Body of pancreas (tissue), 4 donors: ENCODE measurements around the gene LRWD1. TPM values are rescaled to one million over a fixed set of nuclear protein-coding genes. Genes with fewer than 3 reads are reported as not detected.
"Not testable (repeated sequence)": the region's sequence is repeated elsewhere in the genome, so short reads cannot be mapped to it uniquely, and the experiment has no call there.

Source experiments
- ATAC-seq: fragments of 150-250 bp; one replicate; pipeline ENCODE4 v1.9.1; 2016
- DNase-seq, 4 donors: peaks; one replicate each; pipeline ENCODE4 v3.0.0-alpha.2; 2019
- H3K27ac ChIP-seq, 4 donors: fragments of 200-600 bp; sonication (generic); 1 replicate in 3 of 4; 2 replicates in 1 of 4; pipeline versions ENCODE4 v1.5.1 to v1.6.1; 2016 to 2019; ENCODE audit warnings: mild to moderate bottlenecking in 1 of 4, mixed read lengths in 1 of 4, moderate library complexity in 1 of 4
- H3K27me3 ChIP-seq, 2 donors: fragments of 200-600 bp; sonication (generic); one replicate each; pipeline ENCODE4 v1.6.0; 2016; ENCODE audit warnings: mild to moderate bottlenecking in 1 of 2
- H3K36me3 ChIP-seq, 2 donors: fragments of 200-600 bp; sonication (generic); replicated peaks in 1 of 2; 2 replicates each; pipeline ENCODE4 v1.5.1; 2016; ENCODE audit warnings: low read depth in 2 of 2; ENCODE audit not compliant: insufficient read depth in 1 of 2
- H3K4me1 ChIP-seq: fragments of 200-600 bp; sonication (generic); one replicate; pipeline ENCODE4 v1.6.0; 2016
- H3K4me3 ChIP-seq, 2 donors: fragments of 200-600 bp; sonication (generic); 1 replicate in 1 of 2; 2 replicates in 1 of 2; pipeline ENCODE4 v1.5.1; 2016 to 2019
- H3K9me3 ChIP-seq, 3 donors: fragments of 200-600 bp; sonication (generic); 1 replicate in 2 of 3; 2 replicates in 1 of 3; pipeline ENCODE4 v1.5.1; 2016
- CTCF ChIP-seq, 7 experiments: fragments of 450-650 bp in 4 of 7; fragments of 200-600 bp in 3 of 7; sonication (generic) in 3 of 7; IDR thresholded peaks; one replicate each; pipeline ENCODE4 v1.5.1; 2016 to 2019; ENCODE audit warnings: antibody characterized with exemption in 7 of 7
- POLR2A ChIP-seq, 3 donors: fragments of 450-650 bp; IDR thresholded peaks; one replicate each; pipeline ENCODE4 v1.6.1; 2016; ENCODE audit warnings: antibody characterized with exemption in 3 of 3, mild to moderate bottlenecking in 2 of 3
- WGBS, 2 donors: methylation state at CpG; one replicate each; pipeline ENCODE4 v1.1.5; 2017; 5-methylcytosine and 5-hydroxymethylcytosine counted together
- intact Hi-C: fragments of 100-400 bp; cut with DNase I; formaldehyde crosslinking; loops from one replicate; pipeline ENCODE4 v1.15.1; 2023
- total RNA-seq, 2 donors: library from RNA; depleted of rRNA; stranded (reverse); fragments of >200 nt; gene quantifications; one replicate each; pipeline ENCODE4 v1.1.0, GENCODE V29; 2016

LRWD1 gene
- total RNA-seq, 2 donors from 2014 or later = 13.7 to 27.4 TPM

GRCh38 chr7:102478314-102479208 is 13.8 kb downstream of the LRWD1 start, which contains the start of gene POLR2J:
Gene POLR2J, minus strand, starts transcription at chr7:102478922. Its CDS starts 62 bp downstream, at chr7:102478860.
- H3K4me1 ChIP-seq, intact Hi-C loops, H3K27me3 ChIP-seq, H3K9me3 ChIP-seq, H3K36me3 ChIP-seq: not testable (repeated sequence)
- peak within 1 kb of the TSS in 3 of 4 donors; percentile 30 to 68 (median 54) for H3K27ac ChIP-seq
- TF ChIP-seq CTCF (IDR thresholded peaks at IDR 0.05) = peak in 6 of 7 experiments; percentile 26 to 76 (median 45)
- peak in 2 of 3 donors; percentile 25 to 72 for TF ChIP-seq POLR2A (IDR thresholded peaks at IDR 0.05)
- ATAC-seq (peak; percentile 92), DNase-seq (peak; percentile 68 to 93 (median 90))
- peak within 1 kb of the TSS in 1 of 2 donors; percentile 34 for H3K4me3 ChIP-seq
- WGBS, 2 donors = 0% methylated on average over 49 of the region's 72 CpGs; no CpG with 5 or more reads in 1 of the 2 donors

- intact Hi-C loops, H3K36me3 ChIP-seq, DNase-seq, H3K27ac ChIP-seq, H3K4me3 ChIP-seq, H3K9me3 ChIP-seq, H3K4me1 ChIP-seq, H3K27me3 ChIP-seq: not testable (repeated sequence)
- no CpG with 5 or more reads among the region's 10 CpGs for WGBS, 2 donors
- ATAC-seq = peak; percentile 4
Measured at GRCh38 chr7:102479209-102479584, 14.4 kb downstream of the LRWD1 start.

- H3K4me3 ChIP-seq, H3K36me3 ChIP-seq, H3K27me3 ChIP-seq, H3K27ac ChIP-seq, H3K9me3 ChIP-seq, H3K4me1 ChIP-seq, intact Hi-C loops, ATAC-seq: not testable (repeated sequence)
- TF ChIP-seq CTCF (IDR thresholded peaks at IDR 0.05) = peak; percentile 11 to 69 (median 40)
- DNase-seq = peak; percentile 44 to 80 (median 68)
- WGBS, 2 donors = 2% methylated on average over 6 to 8 of the region's 11 CpGs
Measured at GRCh38 chr7:102479982-102480637, 15.3 kb downstream of the LRWD1 start.

- H3K9me3 ChIP-seq, H3K36me3 ChIP-seq, H3K27me3 ChIP-seq, intact Hi-C loops, H3K27ac ChIP-seq, H3K4me3 ChIP-seq, ATAC-seq, H3K4me1 ChIP-seq: not testable (repeated sequence)
- DNase-seq = peak in 1 of 4 donors; percentile 1
- WGBS, 2 donors = no CpG with 5 or more reads among the region's 10 CpGs
Measured at GRCh38 chr7:102481962-102482361, 17.2 kb downstream of the LRWD1 start.

- DNase-seq, intact Hi-C loops, H3K4me1 ChIP-seq, H3K27ac ChIP-seq, ATAC-seq, H3K27me3 ChIP-seq, H3K9me3 ChIP-seq, H3K36me3 ChIP-seq, H3K4me3 ChIP-seq: not testable (repeated sequence)
- no CpG with 5 or more reads among the region's 5 CpGs for WGBS, 2 donors
Measured at GRCh38 chr7:102484317-102484716, 19.5 kb downstream of the LRWD1 start.

GRCh38 chr7:102490529-102491075 is 25.8 kb downstream of the LRWD1 start:
- H3K4me3 ChIP-seq, H3K9me3 ChIP-seq, H3K4me1 ChIP-seq, H3K36me3 ChIP-seq, H3K27me3 ChIP-seq, intact Hi-C loops, H3K27ac ChIP-seq: not testable (repeated sequence)
- ATAC-seq = peak; percentile 73
- peak; percentile 39 to 85 (median 79) for DNase-seq
- 70% methylated on average over 2 of the region's 12 CpGs; no CpG with 5 or more reads in 1 of the 2 donors for WGBS, 2 donors

GRCh38 chr7:102493220-102493935 is 28.6 kb downstream of the LRWD1 start:
- DNase-seq = peak in 1 of 4 donors; percentile 72

GRCh38 chr7:102494026-102494425 is 29.2 kb downstream of the LRWD1 start:
- not testable (repeated sequence) for ATAC-seq

More at GRCh38 chr7:102493220-102493935, 28.6 kb downstream of the LRWD1 start:
- H3K4me1 ChIP-seq, H3K9me3 ChIP-seq, H3K27ac ChIP-seq, H3K4me3 ChIP-seq, H3K27me3 ChIP-seq, H3K36me3 ChIP-seq, intact Hi-C loops: not testable (repeated sequence)
- ATAC-seq = peak; percentile 91
- no CpG with 5 or more reads among the region's 33 CpGs for WGBS, 2 donors

More at GRCh38 chr7:102494026-102494425, 29.2 kb downstream of the LRWD1 start:
- H3K9me3 ChIP-seq, intact Hi-C loops, H3K27ac ChIP-seq, H3K36me3 ChIP-seq, H3K4me1 ChIP-seq, H3K27me3 ChIP-seq, H3K4me3 ChIP-seq: not testable (repeated sequence)
- WGBS, 2 donors = 29% methylated on average over 5 of the region's 15 CpGs; no CpG with 5 or more reads in 1 of the 2 donors
- peak in 3 of 4 donors; percentile 10 to 19 (median 13) for DNase-seq
